HG03175 (cell line): ENCODE results near the gene ACTA1.
"Not testable (repeated sequence)": the region's sequence is repeated elsewhere in the genome, so short reads cannot be mapped to it uniquely, and the experiment has no call there.

Experiments used
- ATAC-seq: cut with Tn5 transposase; IDR thresholded peaks from one replicate; pipeline ENCODE4 v1.9.1; 2021; ENCODE audit warnings: mild to moderate bottlenecking, moderate library complexity; ENCODE audit not compliant: unreplicated experiment

Gene ACTA1

DNA sequence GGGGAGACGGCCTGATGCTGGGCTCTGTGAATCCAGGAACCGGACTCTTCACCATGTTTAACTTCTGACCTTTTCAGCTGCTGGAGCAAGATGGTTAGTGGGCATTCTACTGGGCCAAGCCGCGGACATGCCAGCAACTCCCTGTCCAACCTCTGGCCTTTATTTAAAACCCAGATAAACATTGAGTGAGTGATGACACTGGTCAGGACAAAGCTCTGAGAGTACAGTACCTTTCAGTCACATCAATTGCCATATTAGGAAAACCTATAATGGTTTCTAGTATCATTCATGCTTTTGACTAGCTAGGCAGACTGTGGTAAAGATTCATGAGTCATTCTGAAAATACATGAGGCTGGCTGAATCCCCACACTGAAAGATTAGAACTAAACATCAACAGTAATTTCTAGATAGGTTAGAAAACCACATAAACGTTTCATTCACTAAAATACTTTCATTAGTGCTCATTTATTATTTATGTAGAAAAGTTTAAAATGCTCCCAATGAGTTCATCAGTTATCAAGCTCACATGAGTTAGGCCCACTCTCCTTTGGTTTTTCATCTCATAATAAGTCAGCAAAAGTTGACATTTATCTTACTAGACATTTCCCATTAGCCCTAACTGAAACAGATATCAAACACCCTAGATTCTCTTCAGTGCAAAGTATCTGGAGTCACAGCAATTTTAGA, 7.1 kb upstream of the ACTA1 start:
- ATAC-seq: peak; percentile 98

DNA sequence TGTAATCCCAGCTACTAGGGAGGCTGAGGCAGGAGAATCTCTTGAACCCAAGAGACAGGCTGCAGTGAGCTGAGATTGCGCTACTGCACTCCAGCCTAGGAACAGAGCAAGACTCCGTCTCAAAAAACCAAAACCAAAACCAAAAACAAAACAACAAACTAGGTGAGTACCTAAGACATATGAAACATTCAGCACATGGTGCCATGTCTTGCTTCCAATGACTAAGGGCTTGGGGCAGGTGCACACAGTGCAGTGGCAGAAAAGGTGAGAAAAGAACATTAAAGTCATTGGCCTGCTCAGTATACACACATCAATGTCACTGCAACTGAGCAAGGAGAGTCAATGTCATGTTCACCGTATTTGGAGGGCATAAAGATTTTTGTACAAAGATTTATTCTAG, 4.1 kb upstream of the ACTA1 start:
- no peak for ATAC-seq

DNA sequence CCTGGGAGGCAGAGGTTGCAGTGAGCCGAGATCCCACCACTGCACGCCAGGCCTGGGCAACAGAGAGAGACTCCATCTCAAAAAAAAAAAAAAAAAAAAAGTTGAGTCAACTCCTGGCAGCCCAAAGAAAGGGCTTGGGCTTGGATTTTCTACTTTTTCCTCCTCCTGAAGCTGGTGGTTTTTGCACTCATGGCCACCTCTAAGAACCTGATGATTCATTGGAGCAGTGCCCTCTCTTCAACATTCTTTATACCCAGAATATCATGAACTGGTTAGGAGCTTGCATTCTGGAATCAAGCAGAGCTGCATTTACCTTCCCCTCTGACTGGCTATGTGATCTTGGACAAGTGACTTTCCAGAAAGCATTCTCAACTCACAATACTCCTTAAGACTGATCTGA, 3.5 kb upstream of the ACTA1 start:
- no peak for ATAC-seq

- ATAC-seq: no peak
Measured at GRCh38 chr1:229436201-229436600, 2.3 kb upstream of the ACTA1 start.

GRCh38 chr1:229434641-229435051, 752 bp upstream of the ACTA1 start:
- no peak for ATAC-seq

GRCh38 chr1:229433364-229434004, 410 bp downstream of the ACTA1 start:
- no peak for ATAC-seq

DNA sequence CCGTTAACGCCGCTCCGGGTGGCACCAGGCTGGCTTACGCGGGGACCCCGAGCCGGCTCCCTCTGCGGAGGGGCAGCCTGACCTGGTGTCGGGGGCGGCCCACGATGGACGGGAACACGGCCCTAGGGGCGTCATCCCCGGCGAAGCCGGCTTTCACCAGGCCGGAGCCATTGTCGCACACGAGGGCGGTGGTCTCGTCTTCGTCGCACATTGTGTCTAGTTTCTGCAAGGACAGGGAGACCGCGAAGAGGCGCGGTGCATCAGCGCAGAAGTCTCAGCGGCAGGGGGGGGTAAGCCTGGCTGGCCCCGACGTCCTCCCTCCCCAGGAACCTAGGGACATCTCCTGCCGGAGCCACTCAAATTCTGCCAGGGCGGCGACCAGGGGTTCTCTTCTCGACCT, 989 bp downstream of the ACTA1 start:
- no peak for ATAC-seq

DNA sequence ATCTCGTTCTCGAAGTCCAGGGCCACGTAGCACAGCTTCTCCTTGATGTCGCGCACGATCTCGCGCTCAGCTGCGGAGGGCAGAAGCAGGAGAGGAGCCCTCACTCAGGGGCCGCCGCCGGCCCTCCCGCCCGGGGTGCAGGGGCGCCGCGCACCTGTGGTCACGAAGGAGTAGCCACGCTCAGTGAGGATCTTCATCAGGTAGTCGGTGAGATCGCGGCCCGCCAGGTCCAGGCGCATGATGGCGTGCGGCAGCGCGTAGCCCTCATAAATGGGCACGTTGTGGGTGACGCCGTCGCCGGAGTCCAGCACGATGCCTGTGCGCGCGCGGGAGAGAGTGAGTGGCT, 1.8 kb downstream of the ACTA1 start:
- ATAC-seq: no peak

GRCh38 chr1:229431284-229432115, 2.4 kb downstream of the ACTA1 start:
- ATAC-seq: no peak

GRCh38 chr1:229430761-229431283, 3.1 kb downstream of the ACTA1 start:
- no peak for ATAC-seq

DNA sequence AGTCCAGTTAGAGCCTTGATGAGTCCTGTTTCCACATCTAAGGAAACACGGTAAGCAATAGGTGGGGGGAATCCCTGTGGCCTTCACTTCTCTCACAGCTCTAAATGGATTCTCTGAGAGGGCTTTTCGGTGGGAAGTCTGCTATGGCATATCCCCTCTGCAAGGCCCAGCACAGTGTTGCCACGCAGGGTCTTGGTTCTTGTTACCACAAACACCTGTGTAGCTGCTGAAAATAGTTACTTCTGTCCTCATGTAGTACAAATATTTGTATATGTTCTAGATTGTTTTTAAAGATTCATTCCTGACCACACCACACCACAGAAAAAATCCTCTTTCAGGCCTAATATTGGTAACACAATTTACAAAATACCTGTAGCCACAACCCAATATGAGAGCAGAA, 5.6 kb downstream of the ACTA1 start:
- no peak for ATAC-seq

DNA sequence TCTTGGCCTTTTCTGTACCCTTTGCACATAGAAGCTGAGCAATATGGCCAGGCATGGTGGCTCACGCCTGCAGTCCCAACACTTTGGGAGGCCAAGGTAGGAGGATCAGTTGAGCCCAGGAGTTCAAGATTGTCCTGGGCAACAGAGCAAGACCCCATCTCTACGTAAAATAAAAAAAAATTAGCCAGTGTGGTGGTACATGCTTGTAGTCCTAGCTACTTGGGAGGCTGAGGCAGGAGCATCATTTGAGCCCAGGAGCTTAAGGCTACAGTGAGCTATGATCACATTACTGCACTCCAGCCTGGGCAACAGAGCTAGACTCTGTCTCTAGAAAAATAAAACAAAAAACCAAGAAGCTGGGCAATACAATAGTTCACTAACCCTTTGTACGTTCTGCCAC, 6.3 kb downstream of the ACTA1 start:
- no peak for ATAC-seq

GRCh38 chr1:229425564-229426159, 8.2 kb downstream of the ACTA1 start:
- no peak for ATAC-seq

DNA sequence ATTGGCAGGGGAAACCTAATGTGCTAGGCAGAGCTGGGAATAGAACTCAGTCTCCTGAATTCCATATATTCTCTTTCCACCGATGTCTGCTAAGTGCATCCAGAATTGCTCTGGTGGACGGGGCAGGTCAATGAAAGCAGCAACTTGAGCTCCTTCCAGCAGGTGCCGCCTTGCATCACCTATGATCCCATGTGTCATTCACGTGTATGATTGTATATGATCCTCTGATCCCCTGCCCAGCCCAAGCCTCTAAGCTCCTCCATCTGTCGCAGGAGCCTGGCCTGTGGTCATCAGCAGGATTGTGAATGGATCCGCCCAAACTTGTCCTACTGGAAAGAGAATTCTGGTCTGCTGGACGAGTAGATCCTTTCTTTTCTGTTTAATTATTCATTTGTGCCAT, 13.1 kb downstream of the ACTA1 start:
- ATAC-seq: no peak

- no peak for ATAC-seq
Measured at GRCh38 chr1:229420224-229420623, 13.7 kb downstream of the ACTA1 start.

GRCh38 chr1:229418586-229418985, 15.3 kb downstream of the ACTA1 start:
- ATAC-seq: not testable (repeated sequence)

DNA sequence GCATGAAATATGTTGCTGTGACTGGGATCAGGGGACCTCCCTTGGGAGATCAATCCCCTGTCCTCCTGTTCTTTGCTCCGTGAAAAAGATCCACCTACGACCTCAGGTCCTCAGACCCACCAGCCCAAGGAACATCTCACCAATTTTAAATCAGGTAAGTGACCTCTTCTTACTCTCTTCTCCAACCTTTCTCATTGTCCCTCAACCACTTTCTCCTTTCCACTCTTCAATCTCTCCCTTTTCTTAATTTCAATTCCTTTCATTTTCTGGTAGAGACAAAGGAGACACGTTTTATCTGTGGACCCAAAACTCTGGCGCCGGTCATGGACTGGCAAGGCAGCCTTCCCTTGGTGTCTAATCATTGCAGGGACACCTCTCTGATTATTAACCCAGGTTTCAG, 21.1 kb downstream of the ACTA1 start:
- not testable (repeated sequence) for ATAC-seq

- no peak for ATAC-seq
Measured at GRCh38 chr1:229412056-229412455, 21.8 kb downstream of the ACTA1 start.

- no peak for ATAC-seq
Measured at GRCh38 chr1:229411434-229412055, 22.3 kb downstream of the ACTA1 start.

GRCh38 chr1:229410692-229411433, 23.0 kb downstream of the ACTA1 start:
- no peak for ATAC-seq
